ENCODE measurements around the gene PEAR1. TPM values are rescaled to one million over a fixed set of nuclear protein-coding genes. Genes with fewer than 3 reads are reported as not detected.

Gene PEAR1
- total and polyA plus RNA-seq, 8 donors = 1.2 to 16.3 (median 2.7) TPM

GRCh38 chr1:156901590-156901900 lies 8.0 kb downstream of the PEAR1 start:
- TF ChIP-seq EP300 (IDR thresholded peaks at IDR 0.05) (no peak), CTCF (IDR thresholded peaks at IDR 0.05) (no peak)
- DNase-seq = no peak

GRCh38 chr1:156901966-156902915 lies 8.7 kb downstream of the PEAR1 start:
- Histone ChIP-seq H3K9me3 (no peaks in the 10 kb centered on the region), H3K36me3 (peaks cover 0 to 9% (median 2%) of the 10 kb centered on the region in 4 donors), H3K27me3 (peaks cover 0 to 61% (median 9%) of the 10 kb centered on the region in 3 donors), H3K4me3 (no peak overlapping the region), H3K27ac (peak overlapping the region in 1 of 5 donors; percentile 14), H3K4me1 (peaks cover 4 to 47% (median 13%) of the 10 kb centered on the region in 4 donors)
- intact Hi-C loops (cut with DNase I; ENCODE audit: low total_unique reads) = no loop called here
- no peak for DNase-seq
- TF ChIP-seq CTCF (IDR thresholded peaks at IDR 0.05) (no peak), POLR2A (IDR thresholded peaks at IDR 0.05) (no peak)
- WGBS, 5 donors = 59 to 74% (median 71%) methylated on average over 22 to 23 of the region's 23 CpGs

More at GRCh38 chr1:156901590-156901900, 8.0 kb downstream of the PEAR1 start:
- Histone ChIP-seq H3K4me3 (no peak overlapping the region), H3K4me1 (peaks cover 4 to 47% (median 13%) of the 10 kb centered on the region in 4 donors), H3K27me3 (peaks cover 0 to 59% (median 9%) of the 10 kb centered on the region in 3 donors), H3K27ac (peak overlapping the region in 1 of 5 donors; percentile 14), H3K9me3 (no peaks in the 10 kb centered on the region), H3K36me3 (peaks cover 0 to 2% (median 0%) of the 10 kb centered on the region in 4 donors)
- intact Hi-C loops (cut with DNase I; ENCODE audit: low total_unique reads) = no loop called here
- WGBS, 5 donors = 82 to 87% (median 85%) methylated on average over 4 of the region's 4 CpGs

- no peaks in the 10 kb centered on the region for H3K9me3 ChIP-seq
- intact Hi-C loops (cut with DNase I; ENCODE audit: low total_unique reads) = no loop called here
- H3K4me1 ChIP-seq = peaks cover 4 to 47% (median 22%) of the 10 kb centered on the region in 4 donors
- H3K27ac ChIP-seq = no peak overlapping the region
- no peak overlapping the region for H3K4me3 ChIP-seq
- peaks cover 0 to 13% (median 4%) of the 10 kb centered on the region in 4 donors for H3K36me3 ChIP-seq
- no peak for DNase-seq
- H3K27me3 ChIP-seq = peaks cover 0 to 61% (median 11%) of the 10 kb centered on the region in 3 donors
- TF ChIP-seq POLR2A (IDR thresholded peaks at IDR 0.05) = no peak
- TF ChIP-seq EP300 (IDR thresholded peaks at IDR 0.05) = no peak
- no peak for TF ChIP-seq POLR2AphosphoS5 (IDR thresholded peaks at IDR 0.05)
- no peak for TF ChIP-seq CTCF (IDR thresholded peaks at IDR 0.05)
- WGBS, 5 donors = 65 to 83% (median 73%) methylated on average over 14 to 15 of the region's 15 CpGs
These were observed 10.0 kb downstream of the PEAR1 start for GRCh38 chr1:156903328-156904091.

GRCh38 chr1:156904187-156904959 lies 10.9 kb downstream of the PEAR1 start:
- H3K27me3 ChIP-seq = peaks cover 0 to 62% (median 13%) of the 10 kb centered on the region in 3 donors
- H3K4me1 ChIP-seq = peaks cover 4 to 45% (median 22%) of the 10 kb centered on the region in 4 donors
- no peak overlapping the region for H3K4me3 ChIP-seq
- peak in 1 of 2 donors; percentile 58 for DNase-seq
- no peaks in the 10 kb centered on the region for H3K9me3 ChIP-seq
- WGBS, 5 donors = 71 to 80% (median 77%) methylated on average over 14 to 19 of the region's 19 CpGs
- H3K27ac ChIP-seq = no peak overlapping the region
- peaks cover 0 to 16% (median 4%) of the 10 kb centered on the region in 4 donors for H3K36me3 ChIP-seq
- intact Hi-C loops (cut with DNase I; ENCODE audit: low total_unique reads) = no loop called here
- TF ChIP-seq POLR2A (IDR thresholded peaks at IDR 0.05) = no peak
- no peak for TF ChIP-seq POLR2AphosphoS5 (IDR thresholded peaks at IDR 0.05)
- TF ChIP-seq EP300 (IDR thresholded peaks at IDR 0.05) = no peak
- TF ChIP-seq CTCF (IDR thresholded peaks at IDR 0.05) = no peak
